Stimulated activated CD8-positive, alpha-beta memory T cell treated with anti-CD3 and anti-CD28 coated beads, Interleukin-7, amount 100 ng/mL, for 1 hour (primary cell): ENCODE results near the gene SYNRG.
"Not testable (repeated sequence)": the region's sequence is repeated elsewhere in the genome, so short reads cannot be mapped to it uniquely, and the experiment has no call there.

Experiments
- DNase-seq, 2 donors: peaks; one replicate each; pipeline ENCODE4 v3.0.0-alpha.2; 2020; ENCODE audit warnings: low read depth in 2 of 2

SYNRG gene

GRCh38 chr17:37541880-37542660 lies 67.1 kb downstream of the SYNRG start:
- no peak for DNase-seq

GRCh38 chr17:37538981-37539659 lies 70.1 kb downstream of the SYNRG start:
- no peak for DNase-seq

GRCh38 chr17:37535906-37536305 lies 73.3 kb downstream of the SYNRG start:
- DNase-seq: no peak

GRCh38 chr17:37532756-37533155 lies 76.5 kb downstream of the SYNRG start:
- no peak for DNase-seq

- no peak for DNase-seq
Observed at GRCh38 chr17:37530420-37530819, 78.8 kb downstream of the SYNRG start.

GRCh38 chr17:37527249-37527851 lies 81.9 kb downstream of the SYNRG start:
- no peak for DNase-seq

GRCh38 chr17:37523715-37524219 lies 85.5 kb downstream of the SYNRG start:
- no peak for DNase-seq

- no peak for DNase-seq
Observed at GRCh38 chr17:37521821-37522220, 87.4 kb downstream of the SYNRG start.

GRCh38 chr17:37520174-37520573 lies 89.0 kb downstream of the SYNRG start:
- no peak for DNase-seq

GRCh38 chr17:37519251-37519985 lies 89.8 kb downstream of the SYNRG start:
- DNase-seq: no peak

- DNase-seq: no peak
Observed at GRCh38 chr17:37518826-37519225, 90.4 kb downstream of the SYNRG start.

- DNase-seq: no peak
Observed at GRCh38 chr17:37517881-37518280, 91.3 kb downstream of the SYNRG start.

- DNase-seq: no peak
Observed at GRCh38 chr17:37516127-37516571, 93.1 kb downstream of the SYNRG start.

GRCh38 chr17:37513711-37514110 lies 95.5 kb downstream of the SYNRG start:
- no peak for DNase-seq

- DNase-seq: no peak
Observed at GRCh38 chr17:37512442-37513068, 96.7 kb downstream of the SYNRG start.

GRCh38 chr17:37511642-37512041 lies 97.6 kb downstream of the SYNRG start:
- not testable (repeated sequence) for DNase-seq

- DNase-seq: no peak
Observed at GRCh38 chr17:37510056-37510455, 99.2 kb downstream of the SYNRG start.

- DNase-seq: no peak
Observed at GRCh38 chr17:37507111-37507510, 102.1 kb downstream of the SYNRG start.

- no peak for DNase-seq
Observed at GRCh38 chr17:37506678-37507077, 102.5 kb downstream of the SYNRG start.

GRCh38 chr17:37505333-37505732 lies 103.9 kb downstream of the SYNRG start:
- no peak for DNase-seq

- no peak for DNase-seq
Observed at GRCh38 chr17:37503148-37503547, 106.1 kb downstream of the SYNRG start.
